IPS DF 4.7 (cell line): ENCODE data around the gene DAB2IP.
"Not testable (repeated sequence)": the region's sequence is repeated elsewhere in the genome, so short reads cannot be mapped to it uniquely, and the experiment has no call there.

Experiments used
- DNase-seq: peaks from one replicate; pipeline ENCODE4 v3.0.0-alpha.2; 2013; ENCODE audit warnings: low spot score; ENCODE audit errors: extremely low read depth

The DAB2IP gene

GRCh38 chr9:121721770-121722169 is 70.3 kb downstream of the DAB2IP start:
- DNase-seq = no peak

GRCh38 chr9:121725008-121725775 is 73.8 kb downstream of the DAB2IP start:
- no peak for DNase-seq

GRCh38 chr9:121727295-121728020 is 76.0 kb downstream of the DAB2IP start:
- DNase-seq = no peak

- no peak for DNase-seq
These were observed 77.5 kb downstream of the DAB2IP start for GRCh38 chr9:121728916-121729315.

- DNase-seq = no peak
These were observed 78.5 kb downstream of the DAB2IP start for GRCh38 chr9:121729769-121730562.

- no peak for DNase-seq
These were observed 79.7 kb downstream of the DAB2IP start for GRCh38 chr9:121731090-121731489.

GRCh38 chr9:121731919-121732318 is 80.5 kb downstream of the DAB2IP start:
- no peak for DNase-seq

GRCh38 chr9:121732389-121732788 is 81.0 kb downstream of the DAB2IP start:
- no peak for DNase-seq

- no peak for DNase-seq
These were observed 81.5 kb downstream of the DAB2IP start for GRCh38 chr9:121732886-121733285.

GRCh38 chr9:121734465-121734864 is 83.0 kb downstream of the DAB2IP start:
- no peak for DNase-seq

GRCh38 chr9:121735065-121735792 is 83.8 kb downstream of the DAB2IP start:
- DNase-seq = no peak

- DNase-seq = no peak
These were observed 84.6 kb downstream of the DAB2IP start for GRCh38 chr9:121735793-121736770.

- no peak for DNase-seq
These were observed 85.6 kb downstream of the DAB2IP start for GRCh38 chr9:121736934-121737462.

- no peak for DNase-seq
These were observed 86.1 kb downstream of the DAB2IP start for GRCh38 chr9:121737481-121737931.

- no peak for DNase-seq
These were observed 87.0 kb downstream of the DAB2IP start for GRCh38 chr9:121738411-121738810.

GRCh38 chr9:121738968-121739367 is 87.5 kb downstream of the DAB2IP start:
- no peak for DNase-seq

- DNase-seq = no peak
These were observed 88.5 kb downstream of the DAB2IP start for GRCh38 chr9:121739971-121740370.

GRCh38 chr9:121741228-121741918 is 89.9 kb downstream of the DAB2IP start:
- DNase-seq = no peak

- DNase-seq = not testable (repeated sequence)
These were observed 90.5 kb downstream of the DAB2IP start for GRCh38 chr9:121741919-121742283.
